Measurements from ENCODE around the gene KIF15.
"Not testable (repeated sequence)": the region's sequence is repeated elsewhere in the genome, so short reads cannot be mapped to it uniquely, and the experiment has no call there.

KIF15 gene

DNA sequence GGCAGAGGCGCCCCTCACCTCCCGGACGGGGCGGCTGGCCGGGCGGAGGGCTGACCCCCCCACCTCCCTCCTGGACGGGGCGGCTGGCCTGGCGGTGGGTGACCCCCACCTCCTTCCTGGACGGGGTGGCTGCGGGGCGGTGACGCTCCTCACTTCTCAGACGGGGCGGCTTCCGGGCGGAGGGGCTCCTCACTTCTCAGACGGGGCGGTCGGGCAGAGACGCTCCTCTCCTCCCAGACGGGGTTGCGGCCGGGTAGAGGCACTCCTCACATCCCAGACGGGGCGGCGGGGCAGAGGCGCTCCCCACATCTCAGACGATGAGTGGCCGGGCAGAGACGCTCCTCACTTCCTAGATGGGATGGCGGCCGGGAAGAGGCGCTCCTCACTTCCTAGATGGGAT, 59.6 kb downstream of the KIF15 start:
- DNase-seq = not testable (repeated sequence)

GRCh38 chr3:44825264-44825925, 63.8 kb downstream of the KIF15 start:
- no peak for DNase-seq

GRCh38 chr3:44827196-44827595, 65.6 kb downstream of the KIF15 start:
- no peak for DNase-seq

- DNase-seq = no peak
These were observed 69.6 kb downstream of the KIF15 start for GRCh38 chr3:44831232-44831631.

GRCh38 chr3:44832032-44832431, 70.4 kb downstream of the KIF15 start:
- no peak for DNase-seq

DNA sequence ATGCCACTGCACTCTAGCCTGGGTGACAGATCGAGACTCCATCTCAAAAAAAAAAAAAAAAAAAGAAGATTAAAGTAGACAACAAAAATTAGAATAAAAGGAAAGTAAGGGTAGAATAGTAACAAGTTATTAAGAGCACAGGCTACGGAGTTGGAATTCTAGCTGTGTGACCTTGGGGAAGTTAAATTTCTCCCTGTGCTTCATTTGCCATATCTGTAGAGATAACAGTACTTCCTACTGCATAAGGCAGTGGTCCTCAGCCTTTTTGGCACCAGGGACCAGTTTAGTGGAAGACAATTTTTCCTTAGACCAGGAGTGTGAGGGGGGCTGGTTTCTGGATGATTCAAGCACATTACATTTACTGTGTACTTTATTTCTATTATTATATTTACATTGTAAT, 71.4 kb downstream of the KIF15 start:
- DNase-seq = no peak

GRCh38 chr3:44833394-44833793, 71.8 kb downstream of the KIF15 start:
- no peak for DNase-seq

- no peak for DNase-seq
These were observed 74.1 kb downstream of the KIF15 start for GRCh38 chr3:44835684-44836083.

DNA sequence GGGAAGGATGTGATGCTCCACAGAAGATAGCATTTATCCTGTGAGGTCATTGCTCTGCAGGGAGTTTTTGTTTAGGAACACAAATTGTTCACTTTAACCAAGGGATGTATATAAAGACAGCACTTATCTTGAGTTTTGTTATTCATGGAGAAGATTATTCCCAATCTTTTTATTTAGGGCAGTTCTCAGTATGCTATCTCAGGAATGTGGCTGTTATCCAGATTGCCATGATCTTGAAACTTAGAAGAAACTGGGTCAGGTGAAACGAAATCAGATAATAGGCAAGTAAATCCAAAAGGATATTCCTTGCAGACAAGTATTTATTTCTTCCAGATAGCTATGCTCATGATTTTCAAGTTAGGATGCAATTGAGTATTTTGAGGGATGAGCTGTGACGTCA, 80.8 kb downstream of the KIF15 start:
- no peak for DNase-seq

GRCh38 chr3:44845528-44846520, 84.2 kb downstream of the KIF15 start:
- DNase-seq = no peak

GRCh38 chr3:44848634-44849033, 87.0 kb downstream of the KIF15 start:
- no peak for DNase-seq

- DNase-seq = not testable (repeated sequence)
These were observed 95.1 kb downstream of the KIF15 start for GRCh38 chr3:44856663-44857062.

DNA sequence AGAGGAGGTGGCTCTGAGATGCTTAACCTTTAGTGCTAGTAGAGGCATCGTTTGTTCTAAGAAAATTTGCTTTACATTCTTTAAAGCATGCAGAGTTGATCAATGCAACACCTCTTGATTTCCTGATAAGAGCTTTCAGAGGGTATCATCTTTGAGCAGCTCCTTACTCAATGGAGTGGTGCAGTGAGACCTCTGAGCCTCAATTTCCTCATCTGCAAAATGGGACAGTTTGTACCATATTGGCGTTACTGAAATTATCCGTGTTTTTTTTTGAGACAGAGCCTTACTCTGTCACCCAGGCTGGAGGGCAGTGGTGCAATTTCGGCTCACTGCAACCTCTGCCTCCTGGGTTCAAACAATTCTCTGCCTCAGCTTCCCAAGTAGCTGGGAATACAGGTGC, 98.5 kb downstream of the KIF15 start:
- DNase-seq = no peak

GRCh38 chr3:44861412-44862225, 100.0 kb downstream of the KIF15 start, which contains the start of gene TMEM42:
TSS of gene TMEM42 (plus strand) at chr3:44861912. CDS start at chr3:44861925, 13 bp downstream.
- peak; percentile 70 for DNase-seq

GRCh38 chr3:44862226-44862637, 100.6 kb downstream of the KIF15 start:
- DNase-seq = no peak

DNA sequence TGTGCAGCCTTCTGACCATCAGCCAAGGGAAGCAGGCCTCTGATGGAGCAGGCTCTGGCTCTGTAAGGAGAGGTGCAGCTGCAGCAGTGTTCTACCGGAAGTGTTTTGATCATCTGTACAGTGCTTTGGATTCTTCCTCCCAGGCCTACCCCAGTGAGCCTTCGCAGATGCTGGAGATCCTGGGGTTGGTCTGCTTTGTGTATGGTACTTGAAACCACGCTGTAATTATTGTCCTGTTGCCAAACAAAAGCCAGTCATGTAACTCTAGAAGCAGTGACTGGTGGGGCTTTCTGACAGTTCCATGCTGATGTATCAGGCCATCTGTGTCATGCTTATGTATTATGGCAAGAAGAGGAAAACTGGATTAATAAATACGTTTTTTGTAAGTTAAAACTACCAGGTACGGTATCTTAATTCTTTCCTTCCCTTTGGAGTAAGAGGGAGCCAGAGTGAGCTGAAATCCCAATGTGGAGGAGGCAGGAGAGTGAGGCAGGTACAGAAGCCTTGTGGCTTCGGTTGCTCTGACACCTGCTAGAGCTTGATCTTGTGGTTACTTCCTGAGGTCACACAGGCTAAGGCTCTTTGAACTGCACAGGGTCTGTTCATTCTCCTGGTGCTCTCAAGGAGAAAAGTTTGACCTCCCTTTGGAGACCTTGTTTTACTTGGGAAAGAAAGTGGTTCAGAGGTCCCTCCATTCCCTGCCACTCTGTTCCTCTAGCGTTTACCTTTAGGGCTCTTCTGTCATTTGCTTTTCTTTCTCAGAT, 103.9 kb downstream of the KIF15 start:
- peak; percentile 63 for DNase-seq

DNA sequence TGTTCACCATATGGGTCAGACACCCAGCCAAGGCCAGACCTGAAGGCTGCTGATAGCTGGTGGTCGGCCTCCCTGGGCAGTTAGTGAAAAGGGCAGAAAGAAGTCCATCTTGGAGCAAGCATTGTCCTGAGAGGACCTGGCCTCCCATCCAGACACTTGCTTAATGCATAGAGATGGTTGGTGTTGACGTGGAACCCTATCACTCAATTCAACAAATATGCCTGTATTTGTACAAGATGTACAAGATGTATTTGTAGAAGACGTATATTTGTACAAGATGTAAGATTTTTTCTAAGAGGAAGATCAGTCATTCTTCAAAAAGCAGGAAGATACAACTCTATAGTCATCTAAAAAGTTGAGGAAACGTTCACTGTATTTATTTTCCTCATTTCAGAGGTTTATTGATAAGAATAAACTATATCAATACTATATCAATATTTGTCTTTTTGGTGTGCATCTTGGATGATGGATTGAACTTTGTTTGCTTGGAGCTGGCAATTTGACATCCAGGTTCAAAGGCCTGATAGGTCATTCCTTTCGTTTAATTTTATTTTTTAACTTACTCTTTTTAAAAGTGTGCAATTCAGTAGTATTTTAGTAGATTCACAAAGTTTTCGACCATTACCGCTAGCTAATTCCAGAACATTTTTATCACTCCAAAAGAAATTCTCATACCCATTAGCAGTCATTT, 106.0 kb downstream of the KIF15 start:
- DNase-seq = no peak

- peak; percentile 51 for DNase-seq
These were observed 108.9 kb downstream of the KIF15 start for GRCh38 chr3:44870375-44871061.

DNA sequence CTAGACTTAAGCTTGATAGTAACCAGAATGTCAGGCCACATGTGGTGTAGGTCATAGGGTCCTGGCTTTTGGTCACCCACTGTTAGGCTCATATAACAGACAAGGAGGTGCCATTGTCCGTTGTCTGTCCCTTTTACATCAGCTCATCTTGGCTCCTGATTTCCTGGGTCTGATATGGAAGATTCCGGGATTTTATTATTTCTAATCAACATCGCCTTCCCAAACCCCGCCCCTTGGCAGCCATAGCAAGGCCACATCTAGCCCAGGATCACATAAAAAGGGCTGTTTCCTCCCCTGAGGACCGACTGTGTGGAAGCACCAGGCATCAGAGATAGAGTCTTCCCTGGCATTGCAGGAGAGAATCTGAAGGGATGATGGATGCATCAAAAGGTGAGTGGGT, 112.7 kb downstream of the KIF15 start, which contains the start of gene TGM4:
TSS of gene TGM4 (plus strand) at position 301 of the 400 bp plus-strand sequence. CDS start at position 372, 71 bp downstream.
- DNase-seq = no peak

DNA sequence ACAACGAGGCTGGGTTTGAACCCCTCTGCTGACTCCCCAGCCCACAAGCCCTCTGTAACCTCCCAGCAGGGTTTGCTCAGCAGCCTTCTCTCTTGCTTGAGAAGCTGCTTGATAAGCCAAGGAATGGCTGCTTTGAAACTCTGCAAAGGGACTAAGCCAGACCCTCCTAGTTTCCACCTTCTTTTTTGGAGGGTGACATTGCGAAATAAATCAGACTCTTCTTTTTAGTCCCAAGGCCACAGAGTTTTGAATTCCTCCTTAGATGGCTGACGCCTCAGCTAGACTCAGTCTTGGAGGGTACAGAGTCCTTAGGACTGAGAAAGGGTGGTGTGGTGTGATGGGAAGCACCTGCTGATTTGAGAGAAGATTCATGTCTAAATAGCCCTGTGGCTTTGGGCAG, 114.0 kb downstream of the KIF15 start:
- no peak for DNase-seq

DNA sequence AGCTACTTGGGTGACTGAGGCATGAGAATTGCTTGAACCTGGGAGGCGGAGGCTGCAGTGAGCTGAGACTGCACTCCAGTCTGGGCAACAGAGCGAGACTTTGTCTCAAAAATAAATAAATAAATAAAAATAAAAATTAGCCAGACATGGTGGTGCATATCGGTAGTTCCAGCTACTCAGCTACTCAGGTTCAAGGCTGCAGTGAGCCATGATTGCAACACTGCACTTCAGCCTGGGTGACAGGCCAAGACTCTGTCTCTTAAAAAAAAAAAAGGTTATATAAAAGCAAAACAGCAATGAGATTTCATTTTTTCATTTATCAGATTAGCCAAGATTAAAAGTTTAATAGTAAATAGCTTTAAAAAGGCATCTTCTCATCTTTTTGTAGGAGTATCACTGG, 115.7 kb downstream of the KIF15 start:
- no peak for DNase-seq
